Renal cortical epithelial cell (primary cell): Measurements from ENCODE around the gene SNX5. TPM values are rescaled to one million over a fixed set of nuclear protein-coding genes. Genes with fewer than 3 reads are reported as not detected.

Experiments
- total RNA-seq: library from RNA; depleted of rRNA; stranded (reverse); fragments of >200 nt; gene quantifications from 2 replicates; pipeline ENCODE4 v1.2.3, GENCODE V29; 2014

The SNX5 gene
- total RNA-seq, 1 donor from 2014 or later, result 165 TPM

Other genes starting within 250 kb of the SNX5 start
- gene MGME1, start 224 bp upstream of the SNX5 start, total RNA-seq, result 7.8 and 12.9 TPM in 2 replicates
- 0.15 and 2.1 TPM in 2 replicates for gene OVOL2, start 89.1 kb upstream of the SNX5 start, total RNA-seq
- 9.9 and 18.3 TPM in 2 replicates for gene KAT14, start 169.1 kb upstream of the SNX5 start, total RNA-seq
- 14.9 and 19.0 TPM in 2 replicates for gene PET117, start 169.1 kb upstream of the SNX5 start, total RNA-seq